Esophagus (tissue), 2 donors: ENCODE measurements around the gene CHAD. TPM values are rescaled to one million over a fixed set of nuclear protein-coding genes. Genes with fewer than 3 reads are reported as not detected.

ENCODE experiments used
- H3K27ac ChIP-seq, 2 donors: one replicate each; pipeline ENCODE4 v1.5.1; 2013; ENCODE audit warnings: low read depth in 2 of 2, mild to moderate bottlenecking in 2 of 2, inconsistent platforms in 1 of 2, low read length in 1 of 2, moderate library complexity in 1 of 2
- H3K27me3 ChIP-seq, 2 donors: one replicate each; pipeline ENCODE4 v1.6.1; 2013; ENCODE audit warnings: low read length in 2 of 2, control low read depth in 1 of 2, mild to moderate bottlenecking in 1 of 2; ENCODE audit not compliant: insufficient read depth in 2 of 2, control insufficient read depth in 1 of 2
- H3K36me3 ChIP-seq, 2 donors: one replicate each; pipeline ENCODE4 v1.6.1; 2013; ENCODE audit warnings: low read length in 1 of 2; ENCODE audit not compliant: control insufficient read depth in 2 of 2, insufficient read depth in 2 of 2
- H3K4me1 ChIP-seq, 2 donors: one replicate each; pipeline ENCODE4 v1.6.1; 2013; ENCODE audit warnings: low read length in 1 of 2; ENCODE audit not compliant: control insufficient read depth in 2 of 2, insufficient read depth in 2 of 2
- H3K4me3 ChIP-seq, 2 donors: one replicate each; pipeline ENCODE4 v1.5.1; 2013; ENCODE audit warnings: low read length in 2 of 2, mild to moderate bottlenecking in 2 of 2, low read depth in 1 of 2, moderate library complexity in 1 of 2
- H3K9me3 ChIP-seq, 2 donors: one replicate each; pipeline ENCODE4 v1.6.1; 2013; ENCODE audit warnings: mild to moderate bottlenecking in 2 of 2, low read depth in 1 of 2, low read length in 1 of 2, moderate library complexity in 1 of 2; ENCODE audit not compliant: control insufficient read depth in 2 of 2, insufficient read depth in 1 of 2
- WGBS, 2 donors: extraction: QIAGEN DNeasy Blood & Tissue Kit; methylation state at CpG; one replicate each; pipeline ENCODE4 v1.1.7; 2013; 5-methylcytosine and 5-hydroxymethylcytosine counted together
- polyA plus RNA-seq, 2 donors: library from polyadenylated mRNA; stranded (reverse); fragments of 200-250 nt; gene quantifications; one replicate each; pipeline ENCODE4 v1.2.3, GENCODE V29; 2013
- donor health status: healthy with polysubstance abuse.
- donor health status: Bipolar disorder and iron deficiency.

The CHAD gene
- polyA plus RNA-seq, 2 donors: 0.13 to 0.18 TPM

DNA sequence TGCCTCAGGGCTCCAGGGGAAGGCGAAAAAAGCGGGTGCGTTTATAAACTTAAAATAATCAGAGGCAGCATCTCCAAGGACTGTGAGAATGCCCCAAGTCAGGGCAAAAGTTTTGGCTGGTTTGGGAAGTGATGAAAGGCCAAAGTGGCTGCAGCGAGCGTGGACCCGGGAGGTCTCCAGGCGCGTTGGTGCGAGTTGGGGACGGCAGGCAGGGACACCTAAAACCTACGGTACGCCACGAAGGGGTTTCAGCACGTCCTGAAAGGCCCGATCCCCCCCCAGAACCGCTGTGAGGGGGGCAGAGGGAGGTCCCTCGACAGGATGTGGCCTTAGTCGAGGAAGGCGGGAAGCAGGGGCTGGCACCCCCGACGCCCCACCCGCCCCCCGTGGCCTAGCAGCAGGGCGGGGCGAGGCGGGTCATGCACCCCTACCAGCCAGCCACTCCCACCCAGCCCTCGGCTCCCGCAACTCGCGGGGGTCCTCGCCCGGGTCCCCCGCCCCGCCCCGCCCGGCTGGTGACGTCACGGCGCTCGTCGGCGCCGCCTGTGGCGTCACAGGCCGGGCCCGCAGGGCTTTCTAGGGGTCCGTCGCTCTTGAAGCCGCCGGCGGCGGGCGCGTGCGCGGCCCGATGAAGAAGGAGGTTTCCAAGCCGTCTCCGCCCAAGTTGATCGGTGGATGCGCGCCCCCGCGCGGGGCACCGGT lies 39.3 kb upstream of the CHAD start, which contains the start of gene MYCBPAP:
TSS of gene MYCBPAP (plus strand) at position 569 of the 702 bp plus-strand sequence. CDS start 236 bp downstream, outside the sequence.
- Histone ChIP-seq H3K27me3 (no peaks in the 10 kb centered on the region), H3K36me3 (no peaks in the 10 kb centered on the region), H3K27ac (peak within 1 kb of the TSS in 1 of 2 donors; percentile 35), H3K4me1 (peaks cover 0 to 6% of the 10 kb centered on the region in 2 donors), H3K9me3 (no peaks in the 10 kb centered on the region), H3K4me3 (peak within 1 kb of the TSS; percentile 53 to 55)
- 11% methylated on average over 54 to 66 of the region's 66 CpGs for WGBS, 2 donors

DNA sequence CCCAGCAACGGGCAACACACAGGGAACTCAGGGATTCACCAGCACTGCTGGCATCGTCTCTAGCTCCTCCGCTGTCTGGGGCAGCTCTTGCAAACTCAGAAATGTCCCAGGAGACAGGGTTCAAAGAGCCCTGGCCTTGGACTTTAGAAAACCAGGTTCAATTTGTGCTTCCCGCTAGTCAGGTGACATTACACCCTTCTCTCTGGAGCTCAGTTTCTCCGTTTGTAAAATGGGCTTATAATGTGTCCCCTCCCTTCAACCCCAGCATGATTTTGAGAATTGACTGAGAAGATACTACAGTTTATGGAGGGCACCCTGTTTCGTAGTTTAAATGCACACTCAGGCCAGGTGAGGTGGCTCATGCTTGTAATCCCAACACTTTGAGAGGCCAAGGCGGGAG lies 37.6 kb upstream of the CHAD start:
- no peaks in the 10 kb centered on the region for H3K36me3 ChIP-seq
- H3K4me1 ChIP-seq: peaks cover 0 to 6% of the 10 kb centered on the region in 2 donors
- H3K4me3 ChIP-seq: no peak overlapping the region
- no peak overlapping the region for H3K27ac ChIP-seq
- H3K9me3 ChIP-seq: no peaks in the 10 kb centered on the region
- 76% methylated on average over 7 of the region's 7 CpGs for WGBS, 2 donors
- no peaks in the 10 kb centered on the region for H3K27me3 ChIP-seq

DNA sequence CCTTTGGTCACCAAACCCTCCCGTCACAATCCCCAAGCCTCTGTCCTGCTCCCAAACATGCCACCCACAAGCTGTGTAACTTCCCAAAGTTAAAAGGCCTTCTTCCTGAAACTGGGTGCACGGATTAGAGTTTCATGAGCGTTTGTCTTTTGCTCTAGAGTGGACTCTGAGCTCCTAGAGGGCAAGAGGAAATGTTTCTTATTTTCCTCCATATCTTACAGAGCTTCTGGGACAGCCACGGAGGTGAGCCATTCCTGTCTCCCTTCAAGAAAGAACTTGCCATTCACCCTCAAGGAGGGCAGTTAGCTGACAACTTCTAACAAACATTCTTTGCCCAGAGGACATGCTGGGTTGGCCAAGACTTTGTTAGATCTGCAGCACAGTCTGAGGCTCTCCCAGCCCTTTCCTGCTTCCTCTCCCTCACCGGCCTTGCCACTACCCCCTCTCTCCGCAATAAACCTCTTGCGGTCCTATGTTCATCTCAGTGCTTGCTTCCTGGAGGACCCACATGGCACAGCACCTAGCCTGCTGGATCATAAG lies 37.0 kb upstream of the CHAD start:
- Histone ChIP-seq H3K4me1 (peaks cover 0 to 6% of the 10 kb centered on the region in 2 donors), H3K36me3 (no peaks in the 10 kb centered on the region), H3K27ac (no peak overlapping the region), H3K9me3 (no peaks in the 10 kb centered on the region), H3K27me3 (no peaks in the 10 kb centered on the region), H3K4me3 (no peak overlapping the region)
- 40 to 45% methylated on average over 7 of the region's 7 CpGs for WGBS, 2 donors

DNA sequence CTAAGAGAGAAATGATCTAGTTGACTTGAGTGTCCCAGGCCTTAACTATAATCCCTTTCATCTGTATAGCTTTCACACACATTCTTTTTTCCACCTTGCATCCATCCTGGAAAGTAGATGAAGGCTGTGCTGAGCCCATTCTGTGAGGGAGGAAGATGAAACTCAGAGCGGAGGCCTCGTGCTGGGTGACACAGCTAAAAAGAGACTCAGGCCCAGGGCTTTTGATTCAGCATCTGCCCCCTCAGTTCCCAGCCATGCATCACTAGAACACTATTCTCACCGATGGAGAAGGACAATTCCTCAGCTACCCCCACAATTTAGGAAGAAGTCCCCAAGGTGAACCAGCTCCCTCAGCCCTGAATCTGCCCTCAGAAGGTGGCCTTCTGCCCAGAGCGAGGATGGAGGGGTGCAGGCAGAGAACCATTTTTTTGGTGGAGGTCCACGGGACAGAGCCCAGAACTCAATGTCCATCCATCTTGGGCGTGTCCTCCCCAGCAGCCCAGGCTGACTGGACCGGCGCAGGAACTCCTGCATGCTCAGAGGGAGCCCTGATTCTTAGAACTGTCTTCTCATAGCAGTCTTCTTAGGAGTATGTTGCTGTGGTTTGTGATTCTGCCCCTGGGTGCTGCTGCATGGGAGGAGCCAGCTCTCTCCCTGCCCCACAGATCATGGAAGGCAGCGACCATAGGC lies 33.8 kb upstream of the CHAD start:
- WGBS, 2 donors: 83 to 88% methylated on average over 9 of the region's 9 CpGs
- no peak overlapping the region for H3K4me3 ChIP-seq
- no peaks in the 10 kb centered on the region for H3K9me3 ChIP-seq
- H3K27ac ChIP-seq: no peak overlapping the region
- H3K4me1 ChIP-seq: peaks cover 0 to 3% of the 10 kb centered on the region in 2 donors
- no peaks in the 10 kb centered on the region for H3K27me3 ChIP-seq
- no peaks in the 10 kb centered on the region for H3K36me3 ChIP-seq

DNA sequence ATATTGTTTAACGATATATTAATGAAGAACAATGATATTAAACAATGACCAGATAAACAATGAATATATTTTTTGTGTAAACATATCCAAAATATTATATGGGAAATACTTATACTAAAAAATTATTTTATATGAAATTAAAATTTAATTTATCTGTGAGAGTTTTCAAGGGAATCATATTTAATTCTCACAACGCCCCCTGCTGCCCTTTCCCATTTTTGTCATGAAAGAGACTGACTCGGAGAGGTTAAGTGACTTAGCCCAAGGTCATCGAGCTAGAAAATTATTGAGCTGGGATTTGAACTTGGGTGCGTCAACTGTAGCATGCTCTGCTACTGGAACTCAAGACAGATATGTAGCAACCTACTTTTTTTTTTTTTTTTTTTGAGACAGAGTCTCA lies 32.4 kb upstream of the CHAD start:
- Histone ChIP-seq H3K36me3 (no peaks in the 10 kb centered on the region), H3K4me3 (no peak overlapping the region), H3K4me1 (peaks cover 0 to 3% of the 10 kb centered on the region in 2 donors), H3K27me3 (no peaks in the 10 kb centered on the region), H3K27ac (no peak overlapping the region), H3K9me3 (no peaks in the 10 kb centered on the region)
- WGBS, 2 donors: 29 to 37% methylated on average over 5 of the region's 5 CpGs

DNA sequence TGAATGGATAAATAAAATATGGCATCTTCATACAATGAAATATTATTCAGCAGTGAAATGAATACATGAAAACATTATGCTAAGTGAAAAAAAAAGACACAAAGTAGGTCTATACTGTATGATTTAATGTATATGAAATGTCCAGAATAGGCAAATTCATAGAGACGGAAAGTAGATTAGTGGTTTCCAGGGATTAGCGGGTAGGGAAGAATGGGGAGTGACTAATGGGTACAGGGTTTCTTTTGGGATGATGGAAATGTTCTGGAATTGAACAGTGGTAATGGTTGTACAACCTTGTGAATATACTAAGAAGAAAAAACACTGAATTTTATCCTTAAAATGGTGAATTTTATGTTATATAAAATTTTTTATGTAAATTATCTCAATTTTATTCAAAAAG lies 31.0 kb upstream of the CHAD start:
- H3K4me3 ChIP-seq: no peak overlapping the region
- 97 to 98% methylated on average over 2 of the region's 2 CpGs for WGBS, 2 donors

DNA sequence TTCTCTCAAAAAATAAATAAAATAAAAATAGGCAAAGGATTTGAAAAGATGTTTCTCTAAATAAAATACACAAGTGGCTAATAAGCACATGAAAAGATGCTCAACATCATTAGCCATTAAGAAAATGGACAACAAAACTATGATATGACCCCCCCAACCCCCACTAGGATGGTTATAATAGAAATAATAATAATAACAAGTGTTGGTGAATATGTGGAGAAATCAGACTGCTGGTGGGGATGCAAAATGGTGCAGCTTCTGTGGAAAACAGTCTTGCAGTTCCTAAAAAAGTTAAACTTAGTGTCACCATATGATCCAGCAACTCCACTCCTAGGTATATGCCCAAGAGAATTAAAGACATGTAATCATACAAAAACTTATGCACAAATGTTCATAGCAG lies 30.6 kb upstream of the CHAD start:
- Histone ChIP-seq H3K4me3 (no peak overlapping the region), H3K9me3 (no peaks in the 10 kb centered on the region), H3K27ac (no peak overlapping the region), H3K4me1 (no peaks in the 10 kb centered on the region), H3K36me3 (no peaks in the 10 kb centered on the region), H3K27me3 (no peaks in the 10 kb centered on the region)

More for the DNA sequence above, 31.0 kb upstream of the CHAD start:
- H3K27me3 ChIP-seq: no peaks in the 10 kb centered on the region
- no peaks in the 10 kb centered on the region for H3K4me1 ChIP-seq
- H3K27ac ChIP-seq: no peak overlapping the region
- H3K9me3 ChIP-seq: no peaks in the 10 kb centered on the region
- H3K36me3 ChIP-seq: no peaks in the 10 kb centered on the region

DNA sequence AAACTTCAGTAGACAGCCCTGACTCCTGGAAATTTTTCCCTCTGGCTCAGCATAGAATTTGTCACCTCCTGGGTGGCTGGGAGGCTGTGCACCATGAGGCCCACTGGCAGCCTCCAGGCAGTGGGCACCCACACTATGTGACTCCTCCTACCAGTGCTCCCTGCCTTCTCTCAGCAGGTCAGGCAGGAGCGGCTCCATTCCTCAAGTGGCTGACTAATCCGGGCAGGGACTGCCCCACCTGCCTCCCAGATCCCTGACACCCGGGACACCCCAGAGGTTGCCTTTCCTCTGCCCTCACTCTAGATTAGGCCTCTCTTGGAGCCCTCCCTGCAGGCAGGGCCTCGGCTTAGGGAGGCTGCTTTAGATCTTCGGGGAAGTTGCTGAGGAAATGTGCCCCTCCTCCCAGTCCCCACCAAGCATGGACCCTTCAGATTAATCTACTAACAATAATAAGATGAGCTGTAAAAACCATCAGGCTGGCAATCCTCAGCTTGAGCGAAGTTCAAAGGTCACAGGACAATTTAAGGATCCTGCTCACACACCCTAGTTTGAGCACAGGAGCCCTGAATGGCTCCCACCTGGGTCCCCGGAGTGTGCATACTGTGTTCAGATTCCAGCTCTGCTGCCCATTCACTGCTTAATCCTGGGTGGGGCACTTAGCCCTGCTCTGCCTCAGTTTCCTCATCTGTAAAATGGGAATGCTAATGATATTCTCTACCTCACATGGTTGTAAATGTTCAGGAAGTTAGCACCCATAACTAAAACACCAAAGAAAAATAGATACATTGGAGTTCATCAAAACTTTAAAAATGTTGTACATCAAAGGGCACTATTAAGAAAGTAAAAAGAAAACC lies 29.6 kb upstream of the CHAD start:
- H3K36me3 ChIP-seq: no peaks in the 10 kb centered on the region
- H3K27me3 ChIP-seq: no peaks in the 10 kb centered on the region
- no peak overlapping the region for H3K4me3 ChIP-seq
- H3K9me3 ChIP-seq: no peaks in the 10 kb centered on the region
- peak overlapping the region; percentile 28 to 73 for H3K27ac ChIP-seq
- 61% methylated on average over 7 of the region's 7 CpGs for WGBS, 2 donors
- H3K4me1 ChIP-seq: no peaks in the 10 kb centered on the region

DNA sequence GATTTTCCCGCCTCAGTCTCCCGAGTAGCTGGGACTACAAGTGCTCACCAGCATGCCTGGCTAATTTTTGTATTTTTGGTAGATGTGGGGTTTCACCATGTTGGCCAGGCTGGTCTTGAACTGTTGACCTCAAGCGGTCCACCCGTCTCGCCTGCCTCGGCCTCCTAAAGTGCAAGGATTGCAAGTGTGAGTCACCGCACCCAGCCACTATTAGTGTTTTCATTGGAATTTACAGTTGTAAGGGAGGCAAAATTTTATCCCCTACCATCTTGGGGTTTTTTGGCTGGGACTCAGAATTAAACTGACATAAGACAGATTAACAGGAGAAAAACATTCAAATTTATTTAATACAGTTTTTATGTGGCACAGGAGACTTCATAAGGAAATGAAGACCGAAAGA lies 27.2 kb upstream of the CHAD start:
- no peak overlapping the region for H3K27ac ChIP-seq
- no peaks in the 10 kb centered on the region for H3K9me3 ChIP-seq
- H3K36me3 ChIP-seq: no peaks in the 10 kb centered on the region
- H3K4me3 ChIP-seq: no peak overlapping the region
- H3K27me3 ChIP-seq: no peaks in the 10 kb centered on the region
- H3K4me1 ChIP-seq: no peaks in the 10 kb centered on the region
- WGBS, 2 donors: 91 to 94% methylated on average over 8 of the region's 8 CpGs
